Inferior parietal cortex (tissue), 1 donor: ENCODE results near the gene ZNF90.
"Not testable (repeated sequence)": the region's sequence is repeated elsewhere in the genome, so short reads cannot be mapped to it uniquely, and the experiment has no call there.

ENCODE experiments used
- DNase-seq: peaks from one replicate; pipeline ENCODE4 v3.0.0-alpha.2; 2016; ENCODE audit errors: extremely low spot score

The ZNF90 gene

DNA sequence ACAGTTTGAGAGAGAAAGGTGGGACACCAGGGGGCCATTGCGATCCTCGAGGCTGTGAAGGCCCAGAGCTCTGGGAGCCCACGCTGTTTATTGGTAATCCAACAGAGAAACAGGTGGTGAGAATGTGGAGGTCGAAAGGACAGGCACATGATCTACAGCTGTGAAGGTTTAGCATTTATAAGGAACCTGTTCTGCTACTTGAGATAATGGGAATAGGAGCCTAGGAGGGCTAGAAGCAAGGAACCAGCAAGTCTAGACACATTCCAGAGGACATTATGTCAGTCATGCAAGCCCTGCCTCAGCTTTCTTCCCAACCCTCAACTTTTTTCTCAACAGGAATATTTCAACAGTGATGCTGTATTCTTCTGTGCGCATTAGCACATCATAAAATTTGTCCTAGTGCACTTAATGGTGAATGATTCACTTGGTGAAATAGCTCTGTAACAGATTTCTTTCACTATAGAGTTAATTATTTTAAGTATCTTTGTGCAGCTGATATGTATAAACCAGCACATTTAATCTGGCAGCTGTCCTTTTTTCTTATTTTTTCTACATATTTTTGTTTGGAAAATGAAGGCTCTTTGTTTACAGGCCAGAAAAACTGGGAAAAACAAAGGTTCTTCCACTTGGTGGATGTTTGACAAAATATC, 25.4 kb downstream of the ZNF90 start:
- no peak for DNase-seq

DNA sequence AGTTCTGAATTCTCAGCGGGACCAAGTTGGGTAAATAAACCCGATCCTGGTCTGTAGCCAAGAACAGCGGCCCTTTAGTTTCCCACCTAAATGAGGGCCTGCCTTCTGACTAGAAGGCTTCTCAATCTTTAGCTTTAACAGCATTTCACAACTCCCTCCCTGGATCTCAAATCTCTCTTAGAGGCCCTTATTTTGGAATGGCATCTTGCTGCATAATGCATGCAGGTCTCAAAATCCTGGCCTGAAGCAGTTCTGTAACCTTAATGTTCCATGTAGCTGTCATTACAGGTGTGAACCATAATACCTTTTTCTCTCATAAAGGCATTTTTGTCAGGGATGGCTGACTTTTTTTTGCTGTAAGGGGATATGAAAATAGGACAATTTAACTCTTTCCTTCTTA, 29.5 kb downstream of the ZNF90 start:
- no peak for DNase-seq

DNA sequence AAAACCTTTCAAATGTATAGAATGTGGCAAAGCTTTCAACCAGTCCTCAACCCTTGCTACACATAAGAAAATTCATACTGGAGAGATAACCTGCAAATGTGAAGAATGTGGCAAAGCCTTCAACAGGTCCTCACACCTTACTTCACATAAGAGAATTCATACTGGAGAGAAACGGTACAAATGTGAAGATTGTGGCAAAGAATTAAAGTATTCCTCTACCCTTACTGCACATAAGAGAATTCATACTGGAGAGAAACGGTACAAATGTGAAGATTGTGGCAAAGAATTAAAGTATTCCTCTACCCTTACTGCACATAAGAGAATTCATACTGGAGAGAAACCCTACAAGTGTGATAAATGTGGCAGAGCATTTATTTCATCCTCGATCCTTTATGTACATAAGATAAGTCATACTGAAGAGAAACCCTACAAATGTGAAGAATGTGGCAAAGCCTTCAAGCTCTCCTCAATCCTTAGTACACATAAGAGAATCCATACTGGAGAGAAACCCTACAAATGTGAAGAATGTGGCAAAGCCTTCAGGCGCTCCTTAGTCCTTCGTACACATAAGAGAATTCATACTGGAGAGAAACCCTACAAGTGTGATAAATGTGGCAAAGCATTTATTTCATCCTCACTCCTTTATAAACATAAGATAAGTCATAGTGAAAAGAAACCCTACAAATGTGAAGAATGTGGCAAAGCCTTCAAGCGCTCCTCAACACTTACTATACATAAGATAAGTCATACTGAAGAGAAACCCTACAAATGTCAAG, 40.5 kb downstream of the ZNF90 start:
- DNase-seq = not testable (repeated sequence)

DNA sequence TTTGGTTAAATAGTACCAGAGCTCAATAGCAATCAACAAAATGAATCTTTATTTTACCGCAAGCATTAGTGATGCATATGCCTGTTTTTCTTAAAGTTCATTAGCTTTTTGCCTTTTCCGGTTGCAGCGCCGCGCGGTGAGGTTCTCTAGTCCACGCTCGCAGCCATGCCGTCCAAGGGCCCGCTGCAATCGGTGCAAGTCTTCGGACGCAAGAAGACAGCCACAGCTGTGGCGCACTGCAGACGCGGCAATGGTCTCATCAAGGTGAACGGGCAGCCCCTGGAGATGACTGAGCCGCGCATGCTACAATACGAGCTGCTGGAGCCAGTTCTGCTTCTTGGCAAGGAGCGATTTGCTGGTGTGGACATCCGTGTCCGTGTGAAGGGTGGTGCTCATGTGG, 47.1 kb downstream of the ZNF90 start:
- DNase-seq = no peak

DNA sequence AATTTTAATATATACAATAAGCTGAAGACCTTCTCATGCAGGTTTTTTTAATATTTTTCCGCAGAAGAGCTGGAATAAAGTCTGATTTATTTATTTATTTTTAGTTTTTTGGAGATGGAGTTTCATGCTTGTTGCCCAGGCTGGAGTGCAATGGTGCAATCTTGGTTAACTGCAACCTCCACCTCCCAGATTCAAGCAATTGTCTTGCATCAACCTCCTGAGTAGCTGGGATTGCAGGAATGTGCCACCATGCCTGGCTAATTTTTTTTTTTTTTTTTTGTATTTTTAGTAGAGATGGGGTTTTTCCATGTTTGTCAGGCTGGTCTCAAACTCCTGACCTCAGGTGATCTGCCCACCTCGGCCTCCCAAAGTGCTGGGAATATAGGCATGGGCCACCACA, 55.1 kb downstream of the ZNF90 start:
- DNase-seq = not testable (repeated sequence)

DNA sequence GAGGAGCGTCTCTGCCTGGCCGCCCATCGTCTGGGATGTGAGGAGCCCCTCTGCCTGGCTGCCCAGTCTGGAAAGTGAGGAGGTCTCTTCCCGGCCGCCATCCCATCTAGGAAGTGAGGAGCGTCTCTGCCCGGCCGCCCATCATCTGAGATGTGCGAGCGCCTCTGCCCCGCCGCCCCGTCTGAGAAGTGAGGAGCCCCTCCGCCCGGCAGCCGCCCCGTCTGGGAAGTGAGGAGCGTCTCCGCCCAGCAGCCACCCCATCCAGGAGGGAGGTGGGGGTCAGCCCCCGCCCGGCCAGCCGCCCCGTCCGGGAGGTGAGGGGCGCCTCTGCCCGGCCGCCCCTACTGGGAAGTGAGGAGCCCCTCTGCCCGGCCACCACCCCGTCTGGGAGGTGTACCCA, 59.9 kb downstream of the ZNF90 start:
- not testable (repeated sequence) for DNase-seq

DNA sequence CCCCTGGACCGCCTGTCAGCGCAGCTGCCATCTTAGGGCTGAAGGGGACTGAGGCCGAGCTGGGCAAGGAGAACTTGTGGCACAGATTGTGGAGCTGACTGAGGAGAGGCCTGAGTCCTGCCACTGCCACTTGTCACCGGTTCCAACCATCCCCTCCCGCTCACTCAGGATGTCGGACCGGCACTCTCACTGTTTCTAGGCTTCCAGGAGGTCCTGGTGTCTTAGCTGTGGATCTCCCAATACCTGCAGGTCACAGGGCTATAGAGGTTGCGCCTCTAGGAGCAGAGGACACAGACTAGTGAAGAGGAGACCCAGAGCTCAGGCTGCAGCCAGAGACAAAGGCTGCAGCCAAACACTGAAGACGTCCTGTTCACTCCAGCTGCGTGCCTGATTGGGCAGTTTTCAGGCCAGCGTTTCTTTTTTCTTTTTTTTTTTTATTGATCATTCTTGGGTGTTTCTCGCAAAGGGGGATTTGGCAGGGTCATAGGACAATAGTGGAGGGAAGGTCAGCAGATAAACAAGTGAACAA, 73.9 kb downstream of the ZNF90 start:
- DNase-seq = no peak

DNA sequence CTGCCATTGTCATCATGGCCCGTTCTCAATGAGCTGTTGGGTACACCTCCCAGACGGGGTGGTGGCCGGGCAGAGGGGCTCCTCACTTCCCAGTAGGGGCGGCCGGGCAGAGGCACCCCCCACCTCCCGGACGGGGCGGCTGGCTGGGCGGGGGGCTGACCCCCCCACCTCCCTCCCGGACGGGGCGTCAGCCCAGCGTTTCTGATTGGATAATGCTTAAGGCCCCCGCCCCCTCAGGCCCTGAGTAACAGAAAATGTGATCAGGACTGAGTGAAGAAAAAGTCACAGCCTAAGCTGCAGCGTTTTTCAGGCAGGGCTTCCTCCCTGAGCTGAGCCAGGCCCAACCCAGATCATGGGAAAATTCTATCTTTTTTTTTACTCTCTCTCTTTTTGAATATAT, 74.7 kb downstream of the ZNF90 start:
- DNase-seq = not testable (repeated sequence)

DNA sequence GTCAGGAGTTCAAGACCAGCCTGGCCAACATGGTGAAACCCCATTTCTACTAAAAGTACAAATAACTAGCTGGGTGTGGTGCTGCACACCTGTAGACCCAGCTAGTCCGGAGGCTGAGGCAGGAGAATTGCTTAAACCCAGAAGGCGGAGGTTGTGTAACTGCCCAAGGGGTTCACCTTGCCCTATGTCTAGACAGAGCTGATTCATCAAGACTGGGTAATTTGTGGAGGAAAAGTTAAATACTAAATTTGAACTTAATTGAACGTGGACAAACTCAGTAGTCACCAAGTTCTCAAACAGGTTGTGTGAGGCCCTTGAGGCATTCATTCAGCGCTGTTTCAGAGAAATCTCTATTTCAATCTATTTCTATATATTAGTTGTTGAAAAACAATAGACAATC, 75.5 kb downstream of the ZNF90 start:
- DNase-seq = no peak

DNA sequence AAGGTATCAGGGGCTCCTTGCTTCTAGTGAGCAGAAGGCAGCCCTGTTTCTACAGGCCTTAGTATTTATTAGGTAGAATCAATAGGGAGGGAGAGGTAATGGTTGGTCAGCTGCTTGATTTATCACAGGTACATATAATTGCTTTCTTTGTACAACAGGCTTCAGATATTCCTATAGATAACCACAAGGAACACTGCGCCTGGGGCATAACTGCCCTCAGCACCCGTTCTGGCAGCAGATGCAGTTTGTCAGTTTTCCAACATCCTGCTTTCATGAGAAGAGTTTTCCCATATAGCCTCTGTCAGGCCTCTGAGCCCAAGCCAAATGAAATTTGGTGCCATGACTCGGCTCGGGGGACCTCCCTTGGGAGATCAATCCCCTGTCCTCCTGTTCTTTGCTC, 76.8 kb downstream of the ZNF90 start:
- DNase-seq = no peak

DNA sequence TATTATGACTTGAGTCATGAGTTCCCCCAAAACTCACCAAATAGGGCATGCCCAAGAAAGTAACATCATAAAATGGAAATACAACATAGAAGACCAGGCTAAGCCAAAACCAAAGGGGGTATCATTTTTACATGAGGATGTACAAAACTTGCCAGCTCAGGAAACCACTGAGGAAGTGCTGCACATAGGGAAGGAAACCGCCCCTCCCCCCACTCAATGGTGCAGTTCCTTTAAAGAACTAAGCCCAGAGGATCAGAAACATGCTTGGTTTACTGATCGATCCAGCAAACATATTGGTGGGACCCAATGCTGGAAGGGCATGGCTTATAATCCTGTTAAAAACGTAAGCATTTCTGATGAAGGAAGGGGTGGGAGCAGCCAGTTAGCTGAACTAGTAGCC, 85.0 kb downstream of the ZNF90 start:
- DNase-seq = no peak

DNA sequence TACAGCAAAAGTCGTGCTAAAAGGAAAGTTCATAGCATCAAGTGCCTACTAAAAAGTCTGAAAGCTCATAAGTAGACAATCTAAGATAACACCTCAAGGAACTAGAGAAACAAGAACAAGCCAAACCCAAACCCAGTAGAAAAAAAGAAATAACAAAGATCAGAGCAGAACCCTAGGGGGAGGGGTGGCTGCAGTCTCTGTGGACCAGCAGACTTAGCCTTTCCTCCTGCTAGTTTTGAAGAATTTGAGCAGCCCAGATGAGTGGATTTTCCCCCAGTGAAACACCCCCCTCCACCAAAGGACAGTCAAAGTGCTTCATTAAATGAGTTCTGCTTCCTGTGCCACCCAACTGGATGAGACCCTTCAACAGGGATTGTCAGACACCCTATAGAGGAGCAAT, 86.7 kb downstream of the ZNF90 start:
- DNase-seq = no peak

DNA sequence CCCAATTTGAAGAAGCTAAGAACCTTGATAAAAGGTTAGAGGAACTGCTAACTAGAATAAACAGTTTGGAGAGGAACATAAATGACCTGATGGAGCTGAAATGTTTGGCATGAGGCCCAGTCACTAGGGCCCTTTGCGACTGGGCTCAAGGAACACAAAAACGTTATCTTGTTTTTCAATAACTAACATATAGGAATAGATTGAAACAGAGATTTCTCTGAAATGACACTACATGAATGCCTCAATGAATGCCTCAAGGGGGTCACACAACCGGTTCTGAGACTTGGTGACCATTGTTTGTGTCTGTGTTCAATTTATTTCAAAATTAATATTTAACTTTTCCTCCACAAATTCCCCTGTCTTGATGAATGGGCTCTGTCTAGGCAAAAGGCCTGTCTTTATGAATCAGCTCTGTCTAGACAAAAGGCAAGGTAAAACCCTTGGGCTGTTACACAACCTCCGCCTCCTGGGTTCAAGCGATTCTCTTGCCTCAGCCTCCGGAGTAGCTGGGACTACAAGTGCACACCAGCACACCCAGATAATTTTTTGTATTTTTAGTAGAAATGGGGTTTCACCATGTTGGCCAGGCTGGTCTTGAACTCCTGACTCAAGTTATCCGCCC, 88.3 kb downstream of the ZNF90 start:
- DNase-seq = no peak

DNA sequence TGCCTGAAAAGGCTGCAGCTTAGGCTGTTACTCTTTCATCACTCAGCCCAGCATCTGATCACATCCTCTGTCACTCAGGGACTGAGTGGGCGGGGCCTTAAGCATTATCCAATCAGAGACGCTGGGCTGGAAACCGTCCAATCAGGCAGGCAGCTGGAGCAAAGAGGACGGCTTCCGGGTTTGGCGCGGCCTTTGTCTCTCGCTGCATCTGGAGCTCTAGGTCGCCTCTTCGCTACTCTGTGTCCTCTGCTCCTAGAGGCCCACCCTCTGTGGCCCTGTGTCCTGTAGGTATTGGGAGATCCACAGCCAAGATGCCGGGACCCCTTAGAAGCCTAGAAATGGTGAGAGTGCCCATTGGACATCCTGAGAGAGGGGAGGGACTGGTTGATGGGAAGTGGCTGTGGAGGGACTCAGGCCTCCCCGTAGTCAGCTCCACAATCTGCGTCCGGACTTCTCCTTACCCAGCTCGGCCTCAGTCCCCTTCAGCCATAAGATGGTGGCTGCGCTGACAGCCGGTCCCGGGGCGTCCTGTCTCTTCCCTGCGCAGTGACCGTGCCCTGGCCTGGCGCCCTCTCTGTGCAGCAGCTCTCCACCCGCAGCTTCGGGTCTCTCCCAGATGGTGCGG, 89.3 kb downstream of the ZNF90 start, which contains the start of gene ZNF486:
ZNF486 (plus strand) TSS at position 195 of the 625 bp plus-strand sequence; CDS start at position 312, 117 bp downstream.
- DNase-seq = peak; percentile 97

DNA sequence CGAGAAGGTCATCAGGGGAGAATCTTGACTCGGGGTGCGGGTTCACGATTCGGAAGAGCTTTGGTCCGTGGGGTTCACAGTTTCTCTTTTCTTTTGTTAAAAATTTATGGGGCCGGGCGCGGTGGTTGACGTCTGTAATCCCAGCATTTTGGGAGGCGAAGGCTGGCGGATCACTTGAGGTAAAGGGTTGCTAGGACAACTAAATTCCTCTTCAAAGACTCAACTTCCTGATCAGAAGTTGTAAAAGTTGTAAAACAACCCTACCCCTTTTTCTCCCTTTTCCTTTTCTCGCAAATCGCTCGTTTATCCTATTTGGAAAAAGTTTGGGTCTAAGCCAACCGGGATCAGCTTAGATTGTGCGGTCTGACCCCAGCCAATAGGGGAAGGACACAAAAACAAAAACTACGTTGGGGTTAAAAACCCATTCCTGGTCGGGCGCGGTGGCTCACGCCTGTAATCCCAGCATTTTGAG, 89.9 kb downstream of the ZNF90 start:
- DNase-seq = no peak
